Measurements from ENCODE around the gene PLCB1.

DNA sequence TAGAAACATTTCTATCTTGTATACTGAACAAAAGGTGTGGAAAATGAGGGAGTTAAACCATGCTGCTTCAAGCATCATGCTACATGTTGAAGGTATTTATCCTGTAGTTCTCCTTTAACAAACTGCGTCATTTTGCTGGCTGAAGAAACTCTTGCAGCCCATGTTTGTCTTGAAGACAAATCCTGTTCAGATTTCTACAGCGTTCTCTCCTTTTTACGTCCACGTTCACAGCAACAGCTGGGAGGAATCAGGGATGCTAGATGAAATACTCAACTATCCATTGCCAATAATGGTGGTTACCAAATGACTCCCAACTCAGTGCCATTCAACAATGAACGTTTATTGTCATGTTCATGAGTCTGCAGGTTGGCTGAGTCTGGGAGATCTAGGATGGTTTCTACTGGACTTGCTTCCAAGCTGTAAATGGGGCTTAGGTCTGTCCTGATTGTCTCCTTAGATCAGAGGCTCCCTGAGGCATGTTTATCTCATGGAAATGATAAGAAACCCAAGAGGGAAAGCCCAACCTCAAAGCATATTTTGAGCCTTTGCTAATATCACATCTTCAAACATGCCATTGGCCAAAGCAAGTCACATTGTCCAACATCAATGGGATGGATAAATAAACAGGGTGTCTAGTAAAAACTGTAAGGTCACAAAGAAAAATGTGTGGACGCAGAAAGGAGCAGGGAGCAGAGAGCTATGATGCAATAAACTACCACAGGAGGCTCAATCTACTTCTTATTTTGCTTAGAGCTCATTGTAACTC lies 2.7 kb upstream of the PLCB1 start:
- TF ChIP-seq CTCF (IDR thresholded peaks at IDR 0.05): no peak
- TF ChIP-seq POLR2A (IDR thresholded peaks at IDR 0.05): no peak

All from Peyer's patch (tissue), 4 donors.